Measurements from ENCODE around the gene KLHL6. TPM values are rescaled to one million over a fixed set of nuclear protein-coding genes. Genes with fewer than 3 reads are reported as not detected.

The KLHL6 gene
- total RNA-seq, 1 experiment from 2014 or later, result not detected

GRCh38 chr3:183460081-183461055 is 95.1 kb downstream of the KLHL6 start:
- H3K9me3 ChIP-seq (ENCODE audit: low read depth, low read length, poor library complexity, severe bottlenecking), result no peaks in the 10 kb centered on the region
- no peak overlapping the region for H3K27ac ChIP-seq (ENCODE audit: low read depth, low read length, poor library complexity, severe bottlenecking)
- H3K4me1 ChIP-seq (ENCODE audit: insufficient read depth, low read length, poor library complexity, severe bottlenecking), result no peaks in the 10 kb centered on the region
- CTCF ChIA-PET, result no interaction called here
- POLR2A ChIA-PET (ENCODE audit: low non-redundant PET), result interaction anchor here (0.6 kb wide), 1 partner anchor 1339 kb away, joined by 4 read pairs; no protein-coding TSS in a partner anchor
- BruUV-seq (replicated peaks), result no TSS peak
- intact Hi-C loops (cut with micrococcal nuclease; ENCODE audit: unreplicated experiment), result no loop called here
- DNase-seq (ENCODE audit: low spot score), result no peak
- H3K27me3 ChIP-seq (replicated peaks; ENCODE audit: insufficient read depth, low read depth, low read length, poor library complexity), result no peaks in the 10 kb centered on the region
- H3K36me3 ChIP-seq (ENCODE audit: insufficient read depth, low read length, poor library complexity, severe bottlenecking), result no peaks in the 10 kb centered on the region
- TF ChIP-seq CTCF (conservative IDR thresholded peaks at IDR 0.05; ENCODE audit: low read depth, low read length) (no peak), EZH2 (IDR thresholded peaks at IDR 0.05; ENCODE audit: borderline replicate concordance, low read depth, low read length, poor library complexity, severe bottlenecking) (no peak)
- no peak overlapping the region for H3K4me3 ChIP-seq (ENCODE audit: low read depth, low read length, poor library complexity, severe bottlenecking)

GRCh38 chr3:183455089-183455488 is 100.4 kb downstream of the KLHL6 start:
- H3K36me3 ChIP-seq (ENCODE audit: insufficient read depth, low read length, poor library complexity, severe bottlenecking), result no peaks in the 10 kb centered on the region
- no peak overlapping the region for H3K4me3 ChIP-seq (ENCODE audit: low read depth, low read length, poor library complexity, severe bottlenecking)
- H3K27ac ChIP-seq (ENCODE audit: low read depth, low read length, poor library complexity, severe bottlenecking), result no peak overlapping the region
- no peaks in the 10 kb centered on the region for H3K27me3 ChIP-seq (replicated peaks; ENCODE audit: insufficient read depth, low read depth, low read length, poor library complexity)
- ChIA-PET CTCF (no interaction called here), POLR2A (ENCODE audit: low non-redundant PET) (interaction anchor here (0.7 kb wide), 1 partner anchor 25 kb away, joined by 3 read pairs; no protein-coding TSS in a partner anchor)
- no TSS peak for BruUV-seq (replicated peaks)
- H3K9me3 ChIP-seq (ENCODE audit: low read depth, low read length, poor library complexity, severe bottlenecking), result no peaks in the 10 kb centered on the region
- intact Hi-C loops (cut with micrococcal nuclease; ENCODE audit: unreplicated experiment), result no loop called here
- no peak for DNase-seq (ENCODE audit: low spot score)
- no peak for TF ChIP-seq CTCF (conservative IDR thresholded peaks at IDR 0.05; ENCODE audit: low read depth, low read length)
- TF ChIP-seq EZH2 (IDR thresholded peaks at IDR 0.05; ENCODE audit: borderline replicate concordance, low read depth, low read length, poor library complexity, severe bottlenecking), result no peak
- H3K4me1 ChIP-seq (ENCODE audit: insufficient read depth, low read length, poor library complexity, severe bottlenecking), result no peaks in the 10 kb centered on the region

- intact Hi-C loops (cut with micrococcal nuclease; ENCODE audit: unreplicated experiment), result no loop called here
- CTCF ChIA-PET, result no interaction called here
- no TSS peak for BruUV-seq (replicated peaks)
These were observed 101.4 kb downstream of the KLHL6 start for GRCh38 chr3:183454064-183454463.

More at GRCh38 chr3:183454064-183454463, 101.4 kb downstream of the KLHL6 start:
- no peaks in the 10 kb centered on the region for H3K4me1 ChIP-seq (ENCODE audit: insufficient read depth, low read length, poor library complexity, severe bottlenecking)
- H3K4me3 ChIP-seq (ENCODE audit: low read depth, low read length, poor library complexity, severe bottlenecking), result no peak overlapping the region
- no peaks in the 10 kb centered on the region for H3K27me3 ChIP-seq (replicated peaks; ENCODE audit: insufficient read depth, low read depth, low read length, poor library complexity)
- no peaks in the 10 kb centered on the region for H3K36me3 ChIP-seq (ENCODE audit: insufficient read depth, low read length, poor library complexity, severe bottlenecking)
- POLR2A ChIA-PET (ENCODE audit: low non-redundant PET), result no interaction called here
- DNase-seq (ENCODE audit: low spot score), result no peak
- TF ChIP-seq CTCF (conservative IDR thresholded peaks at IDR 0.05; ENCODE audit: low read depth, low read length) (no peak), EZH2 (IDR thresholded peaks at IDR 0.05; ENCODE audit: borderline replicate concordance, low read depth, low read length, poor library complexity, severe bottlenecking) (no peak)
- H3K27ac ChIP-seq (ENCODE audit: low read depth, low read length, poor library complexity, severe bottlenecking), result no peak overlapping the region
- no peaks in the 10 kb centered on the region for H3K9me3 ChIP-seq (ENCODE audit: low read depth, low read length, poor library complexity, severe bottlenecking)

Data from A673 (cell line).